HFFc6 (cell line): ENCODE results near the gene HPS1. TPM values are rescaled to one million over a fixed set of nuclear protein-coding genes. Genes with fewer than 3 reads are reported as not detected.

Experiments used
- DNase-seq: peaks from one replicate; pipeline ENCODE4 v3.0.0-alpha.2; 2018
- H3K27ac Mint-ChIP-seq: 2 replicates; pipeline ENCODE4 v1.8.0; 2020; ENCODE audit warnings: mild to moderate bottlenecking, mixed read lengths
- H3K27me3 Mint-ChIP-seq: 2 replicates; pipeline ENCODE4 v1.8.0; 2021; ENCODE audit warnings: mild to moderate bottlenecking, moderate library complexity, mixed read lengths; ENCODE audit not compliant: insufficient read depth
- H3K36me3 Mint-ChIP-seq: 2 replicates; pipeline ENCODE4 v1.8.0; 2021; ENCODE audit warnings: low read depth, mixed read lengths
- H3K4me1 Mint-ChIP-seq: 2 replicates; pipeline ENCODE4 v1.8.0; 2020; ENCODE audit warnings: low read depth, mixed read lengths
- H3K4me3 Mint-ChIP-seq: 2 replicates; pipeline ENCODE4 v1.8.0; 2020; ENCODE audit warnings: mild to moderate bottlenecking, moderate library complexity, mixed read lengths
- H3K9me3 Mint-ChIP-seq: 2 replicates; pipeline ENCODE4 v1.8.0; 2020; ENCODE audit warnings: mild to moderate bottlenecking, mixed read lengths
- CTCF ChIP-seq: fragments of 200-600 bp; sonication (generic); IDR thresholded peaks from 2 replicates; pipeline ENCODE4 v1.5.0; 2021; ENCODE audit warnings: antibody characterized with exemption, mild to moderate bottlenecking
- long read RNA-seq: library from polyadenylated mRNA; unstranded; transcript quantifications from one replicate; pipeline ENCODE4 v2.0.0, GENCODE V29; 2019
- total RNA-seq, 6 experiments: library from RNA; stranded (reverse); fragmentation: NEBNext Ultra II Directional; extraction: Animal tissue kit (Norgen Biotek cat#: 25700); gene quantifications; 2 replicates in 1 of 6; 3 replicates in 5 of 6; pipeline ENCODE4 v1.2.3, GENCODE V29; 2021

The HPS1 gene
- total RNA-seq = 10 to 100 TPM; 49.1 to 55.9 (median 52.8) TPM
- long read RNA-seq, transcript HPS1-201 (20 exons, 3,703 nt) = minor isoform, 7 of 72 reads
- long read RNA-seq, transcript HPS1-202 (10 exons, 1,580 nt) = minor isoform, 6 of 72 reads
- long read RNA-seq, transcript HPS1-207 (4 exons, 922 nt) = major isoform, 11 of 72 reads
- long read RNA-seq, partial matches to known transcripts = 29 of 72 reads
- long read RNA-seq, other reads (novel, unspliced or antisense) = 18 of 72 reads

- Mint-ChIP-seq H3K4me1 (peaks cover 49% of the 10 kb centered on the region), H3K27me3 (no peaks in the 10 kb centered on the region; the same call in none of the 2 replicates), H3K27ac (peak within 1 kb of the TSS; percentile 88), H3K36me3 (peaks cover 22% of the 10 kb centered on the region), H3K4me3 (peak within 1 kb of the TSS; percentile 95), H3K9me3 (no peaks in the 10 kb centered on the region)
- peak; percentile 46 for TF ChIP-seq CTCF
- DNase-seq = peak; percentile 21
Measured at GRCh38 chr10:98446661-98447221, at the start of gene HPS1. Gene HPS1 (minus strand): TSS chr10:98446935. CDS start chr10:98443240, 3,695 bp downstream.

- peaks cover 10% of the 10 kb centered on the region for H3K9me3 Mint-ChIP-seq
- H3K4me3 Mint-ChIP-seq = no peak overlapping the region
- H3K4me1 Mint-ChIP-seq = peaks cover 27% of the 10 kb centered on the region
- H3K36me3 Mint-ChIP-seq = peaks cover 10% of the 10 kb centered on the region
- no peak for DNase-seq
- no peak for TF ChIP-seq CTCF
- no peaks in the 10 kb centered on the region; the same call in none of the 2 replicates for H3K27me3 Mint-ChIP-seq
- H3K27ac Mint-ChIP-seq = no peak overlapping the region
Measured at GRCh38 chr10:98492763-98493162, 46.0 kb upstream of the HPS1 start.

GRCh38 chr10:98489561-98490481 lies 43.1 kb upstream of the HPS1 start:
- Mint-ChIP-seq H3K27me3 (no peaks in the 10 kb centered on the region; the same call in none of the 2 replicates), H3K9me3 (no peaks in the 10 kb centered on the region), H3K27ac (no peak overlapping the region), H3K36me3 (no peaks in the 10 kb centered on the region), H3K4me3 (no peak overlapping the region), H3K4me1 (peaks cover 55% of the 10 kb centered on the region)
- no peak for DNase-seq
- TF ChIP-seq CTCF = no peak

- H3K27ac Mint-ChIP-seq = peak overlapping the region; percentile 29; the same call in 1 of the 2 replicates
- DNase-seq = no peak
- H3K27me3 Mint-ChIP-seq = no peaks in the 10 kb centered on the region; the same call in none of the 2 replicates
- peaks cover 4% of the 10 kb centered on the region; the same call in 1 of the 2 replicates for H3K36me3 Mint-ChIP-seq
- H3K4me1 Mint-ChIP-seq = peaks cover 55% of the 10 kb centered on the region
- TF ChIP-seq CTCF = no peak
- H3K4me3 Mint-ChIP-seq = no peak overlapping the region
- H3K9me3 Mint-ChIP-seq = peaks cover 4% of the 10 kb centered on the region; the same call in 1 of the 2 replicates
Measured at GRCh38 chr10:98488669-98489430, 42.1 kb upstream of the HPS1 start.

- TF ChIP-seq CTCF = no peak
- no peak for DNase-seq
- Mint-ChIP-seq H3K27me3 (no peaks in the 10 kb centered on the region; the same call in none of the 2 replicates), H3K4me1 (peaks cover 55% of the 10 kb centered on the region), H3K9me3 (peaks cover 4% of the 10 kb centered on the region; the same call in 1 of the 2 replicates), H3K27ac (no peak overlapping the region; the same call in 1 of the 2 replicates), H3K36me3 (peaks cover 4% of the 10 kb centered on the region; the same call in 1 of the 2 replicates), H3K4me3 (no peak overlapping the region)
Measured at GRCh38 chr10:98487649-98488048, 40.9 kb upstream of the HPS1 start.
